Liver (tissue), 9 donors: ENCODE data around the gene SCD5. TPM values are rescaled to one million over a fixed set of nuclear protein-coding genes. Genes with fewer than 3 reads are reported as not detected.

Experiments
- DNase-seq: peaks from one replicate; pipeline ENCODE4 v3.0.0-alpha.2; 2017; ENCODE audit warnings: low spot score
- H3K27ac ChIP-seq, 2 donors: one replicate each; pipeline ENCODE4 v1.7.0; 2013; ENCODE audit warnings: inconsistent platforms in 2 of 2, low read length in 2 of 2, control low read depth in 1 of 2, low read depth in 1 of 2, mild to moderate bottlenecking in 1 of 2
- H3K27me3 ChIP-seq, 4 donors: one replicate each; pipeline versions ENCODE4 v1.6.1 to v1.7.0; 2013; ENCODE audit warnings: low read length in 3 of 4, inconsistent platforms in 1 of 4, mild to moderate bottlenecking in 1 of 4, moderate library complexity in 1 of 4; ENCODE audit not compliant: control insufficient read depth in 4 of 4, insufficient read depth in 4 of 4
- H3K36me3 ChIP-seq, 4 donors: one replicate each; pipeline versions ENCODE4 v1.6.1 to v1.7.0; 2013; ENCODE audit warnings: low read length in 3 of 4, mild to moderate bottlenecking in 3 of 4, low read depth in 1 of 4, moderate library complexity in 1 of 4; ENCODE audit not compliant: control insufficient read depth in 4 of 4, insufficient read depth in 3 of 4
- H3K4me1 ChIP-seq, 4 donors: one replicate each; pipeline versions ENCODE4 v1.6.1 to v1.7.0; 2013; ENCODE audit warnings: low read length in 3 of 4, mild to moderate bottlenecking in 3 of 4, moderate library complexity in 1 of 4; ENCODE audit not compliant: control insufficient read depth in 4 of 4, insufficient read depth in 4 of 4
- H3K4me3 ChIP-seq, 3 donors: one replicate each; pipeline versions ENCODE4 v1.6.1 to v1.7.0; 2013; ENCODE audit warnings: low read length in 3 of 3, control low read depth in 1 of 3, low read depth in 1 of 3, mild to moderate bottlenecking in 1 of 3
- H3K9ac ChIP-seq, 2 donors: one replicate each; pipeline ENCODE4 v1.7.0; 2013; ENCODE audit warnings: low read length in 2 of 2, mild to moderate bottlenecking in 2 of 2, moderate library complexity in 2 of 2, control low read depth in 1 of 2, low read depth in 1 of 2
- H3K9me3 ChIP-seq, 4 donors: one replicate each; pipeline versions ENCODE4 v1.6.1 to v1.7.0; 2013; ENCODE audit warnings: low read length in 3 of 4; ENCODE audit not compliant: control insufficient read depth in 4 of 4
- EGR1 ChIP-seq, 2 donors: IDR thresholded peaks; 2 replicates each; pipeline ENCODE4 v1.6.1; 2016 to 2018; ENCODE audit warnings: antibody characterized with exemption in 2 of 2, low read depth in 2 of 2
- FOXA1 ChIP-seq: IDR thresholded peaks from 2 replicates; pipeline ENCODE4 v1.6.1; 2016; ENCODE audit warnings: antibody characterized with exemption
- FOXA2 ChIP-seq: IDR thresholded peaks from 2 replicates; pipeline ENCODE4 v1.6.1; 2016; ENCODE audit warnings: antibody characterized with exemption
- GABPA ChIP-seq, 2 donors: IDR thresholded peaks in 1 of 2; conservative IDR thresholded peaks in 1 of 2; 2 replicates each; pipeline ENCODE4 v1.6.1; 2016; ENCODE audit warnings: antibody characterized with exemption in 2 of 2, mild to moderate bottlenecking in 1 of 2, moderate library complexity in 1 of 2
- HNF4A ChIP-seq, 2 donors: conservative IDR thresholded peaks; 2 replicates each; pipeline ENCODE4 v1.6.1; 2016; ENCODE audit warnings: antibody characterized with exemption in 2 of 2, mild to moderate bottlenecking in 2 of 2
- JUND ChIP-seq, 2 donors: IDR thresholded peaks; 2 replicates each; pipeline ENCODE4 v1.6.1; 2016; ENCODE audit warnings: antibody characterized with exemption in 2 of 2
- RAD21 ChIP-seq, 2 donors: IDR thresholded peaks; 2 replicates each; pipeline ENCODE4 v1.6.1; 2016; ENCODE audit warnings: antibody characterized with exemption in 2 of 2, mild to moderate bottlenecking in 2 of 2
- SP1 ChIP-seq: IDR thresholded peaks from 2 replicates; pipeline ENCODE4 v1.6.1; 2018; ENCODE audit warnings: antibody characterized with exemption, mild to moderate bottlenecking
- TAF1 ChIP-seq: conservative IDR thresholded peaks from 2 replicates; pipeline ENCODE4 v1.6.1; 2016; ENCODE audit warnings: antibody characterized with exemption, mild to moderate bottlenecking
- YY1 ChIP-seq: IDR thresholded peaks from 2 replicates; pipeline ENCODE4 v1.6.1; 2016; ENCODE audit warnings: antibody characterized with exemption, mild to moderate bottlenecking
- WGBS: extraction: QIAGEN DNeasy Blood & Tissue Kit; methylation state at CpG from one replicate; pipeline ENCODE4 v1.1.7; 2013; 5-methylcytosine and 5-hydroxymethylcytosine counted together
- polyA plus RNA-seq, 2 donors: library from polyadenylated mRNA; stranded (reverse) in 1 of 2; unstranded in 1 of 2; fragments of 200-250 nt in 1 of 2; fragments of >200 nt in 1 of 2; fragmentation: Nextera tagmentation in 1 of 2; extraction: Ambion mirVana in 1 of 2; gene quantifications; one replicate each; pipeline versions ENCODE4 v1.2.1 to v1.2.3, GENCODE V29; 2013 to 2015
- total RNA-seq, 2 donors: library from RNA; depleted of rRNA; stranded (reverse); fragments of >200 nt; gene quantifications; one replicate each; pipeline ENCODE4 v1.2.3, GENCODE V29; 2014
- TF ChIP-seq, protein P1 (sequence below): IDR thresholded peaks from 2 replicates; pipeline ENCODE4 v1.6.1; 2016; ENCODE audit warnings: antibody characterized with exemption, mild to moderate bottlenecking
- TF ChIP-seq, protein P2 (sequence below): IDR thresholded peaks from 2 replicates; pipeline ENCODE4 v1.6.1; 2016; ENCODE audit warnings: antibody characterized with exemption
- TF ChIP-seq, protein P3 (sequence below): IDR thresholded peaks from 2 replicates; pipeline ENCODE4 v1.6.1; 2016; ENCODE audit warnings: antibody characterized with exemption
- donor health status: healthy.
- donor health status: healthy.
- donor health status: healthy.
- donor health status: healthy.
- donor health status: healthy.

Gene SCD5
- total and polyA plus RNA-seq, 4 donors = 0.14 to 1.9 (median 0.57) TPM

DNA sequence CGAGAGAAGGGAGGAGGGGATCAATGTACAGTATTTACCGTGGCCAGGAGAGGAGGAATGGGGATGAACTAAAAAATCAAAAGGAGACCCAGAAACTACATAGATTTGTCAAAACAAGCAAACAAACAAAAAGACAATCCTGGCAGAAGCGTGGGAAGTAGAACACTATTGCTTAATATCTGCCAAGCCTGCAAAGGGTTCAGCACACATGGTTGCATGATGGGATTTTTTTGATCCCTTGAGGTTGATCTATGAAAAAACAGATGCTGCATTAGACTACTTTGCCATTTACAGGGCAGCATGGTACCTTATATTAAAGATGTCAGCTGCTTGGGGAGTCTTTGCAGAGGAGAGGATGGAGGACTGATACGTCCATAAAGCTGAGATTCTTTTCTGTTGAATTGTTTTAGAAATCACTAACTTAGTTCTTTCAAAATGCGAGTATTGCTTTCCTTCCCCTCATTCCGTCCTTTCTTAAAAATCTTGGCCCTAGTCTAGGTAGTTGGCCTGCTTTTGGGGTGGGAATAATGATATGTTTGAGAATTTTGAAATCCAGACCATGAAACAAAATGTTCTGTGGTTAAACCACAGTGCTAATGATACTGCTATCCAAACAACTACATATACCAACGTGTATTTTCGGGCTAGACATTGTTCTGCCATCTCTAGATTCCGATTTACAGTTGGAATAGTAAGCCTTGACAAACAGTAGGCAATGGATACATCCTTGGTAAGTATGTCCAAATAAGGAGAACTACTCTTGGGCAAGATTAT lies 197.2 kb downstream of the SCD5 start:
- Histone ChIP-seq H3K9ac (no peak overlapping the region), H3K27ac (no peak overlapping the region), H3K4me1 (no peaks in the 10 kb centered on the region), H3K9me3 (no peaks in the 10 kb centered on the region), H3K4me3 (no peak overlapping the region), H3K36me3 (no peaks in the 10 kb centered on the region), H3K27me3 (no peaks in the 10 kb centered on the region)
- DNase-seq = no peak
- WGBS = 78% methylated on average over 9 of the region's 9 CpGs
- peak; percentile 5 to 22 for TF ChIP-seq RAD21 (IDR thresholded peaks at IDR 0.05)
- TF ChIP-seq, protein P1, sequence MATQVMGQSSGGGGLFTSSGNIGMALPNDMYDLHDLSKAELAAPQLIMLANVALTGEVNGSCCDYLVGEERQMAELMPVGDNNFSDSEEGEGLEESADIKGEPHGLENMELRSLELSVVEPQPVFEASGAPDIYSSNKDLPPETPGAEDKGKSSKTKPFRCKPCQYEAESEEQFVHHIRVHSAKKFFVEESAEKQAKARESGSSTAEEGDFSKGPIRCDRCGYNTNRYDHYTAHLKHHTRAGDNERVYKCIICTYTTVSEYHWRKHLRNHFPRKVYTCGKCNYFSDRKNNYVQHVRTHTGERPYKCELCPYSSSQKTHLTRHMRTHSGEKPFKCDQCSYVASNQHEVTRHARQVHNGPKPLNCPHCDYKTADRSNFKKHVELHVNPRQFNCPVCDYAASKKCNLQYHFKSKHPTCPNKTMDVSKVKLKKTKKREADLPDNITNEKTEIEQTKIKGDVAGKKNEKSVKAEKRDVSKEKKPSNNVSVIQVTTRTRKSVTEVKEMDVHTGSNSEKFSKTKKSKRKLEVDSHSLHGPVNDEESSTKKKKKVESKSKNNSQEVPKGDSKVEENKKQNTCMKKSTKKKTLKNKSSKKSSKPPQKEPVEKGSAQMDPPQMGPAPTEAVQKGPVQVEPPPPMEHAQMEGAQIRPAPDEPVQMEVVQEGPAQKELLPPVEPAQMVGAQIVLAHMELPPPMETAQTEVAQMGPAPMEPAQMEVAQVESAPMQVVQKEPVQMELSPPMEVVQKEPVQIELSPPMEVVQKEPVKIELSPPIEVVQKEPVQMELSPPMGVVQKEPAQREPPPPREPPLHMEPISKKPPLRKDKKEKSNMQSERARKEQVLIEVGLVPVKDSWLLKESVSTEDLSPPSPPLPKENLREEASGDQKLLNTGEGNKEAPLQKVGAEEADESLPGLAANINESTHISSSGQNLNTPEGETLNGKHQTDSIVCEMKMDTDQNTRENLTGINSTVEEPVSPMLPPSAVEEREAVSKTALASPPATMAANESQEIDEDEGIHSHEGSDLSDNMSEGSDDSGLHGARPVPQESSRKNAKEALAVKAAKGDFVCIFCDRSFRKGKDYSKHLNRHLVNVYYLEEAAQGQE = no peak

DNA sequence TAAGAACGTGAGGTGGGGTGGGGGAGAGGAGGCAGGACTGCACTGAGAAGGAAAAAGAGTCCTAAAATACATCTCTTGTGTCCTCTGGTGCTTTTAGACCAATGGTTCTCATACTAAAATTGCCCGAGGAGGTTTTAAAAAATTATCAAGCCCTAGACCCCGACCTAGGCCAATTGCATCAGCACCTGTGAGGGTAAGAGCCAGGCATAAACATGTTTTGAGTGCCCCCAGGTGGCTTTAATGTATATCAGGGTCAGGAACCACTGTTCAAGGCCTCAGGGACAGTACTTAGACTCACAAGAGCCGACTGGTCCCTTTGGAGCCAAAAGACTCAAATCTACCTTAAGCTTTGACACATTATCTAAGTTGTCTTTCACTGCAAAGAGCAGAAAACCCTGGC lies 199.3 kb downstream of the SCD5 start:
- TF ChIP-seq RAD21 (IDR thresholded peaks at IDR 0.05) = peak; percentile 46 to 71
- no peak for TF ChIP-seq YY1
- no peak for TF ChIP-seq FOXA1
- TF ChIP-seq HNF4A (conservative IDR thresholded peaks at IDR 0.05) = no peak
- no peak for TF ChIP-seq EGR1 (IDR thresholded peaks at IDR 0.05; ENCODE audit: low read depth in 2 of 2)
- TF ChIP-seq TAF1 = no peak
- DNase-seq = no peak
- H3K27ac ChIP-seq = no peak overlapping the region
- peaks cover 0 to 4% (median 0%) of the 10 kb centered on the region in 4 donors for H3K27me3 ChIP-seq
- H3K4me1 ChIP-seq = no peaks in the 10 kb centered on the region
- H3K9ac ChIP-seq = no peak overlapping the region
- H3K9me3 ChIP-seq = no peaks in the 10 kb centered on the region
- no peaks in the 10 kb centered on the region for H3K36me3 ChIP-seq
- no peak overlapping the region for H3K4me3 ChIP-seq
- 72% methylated on average over 4 of the region's 4 CpGs for WGBS

DNA sequence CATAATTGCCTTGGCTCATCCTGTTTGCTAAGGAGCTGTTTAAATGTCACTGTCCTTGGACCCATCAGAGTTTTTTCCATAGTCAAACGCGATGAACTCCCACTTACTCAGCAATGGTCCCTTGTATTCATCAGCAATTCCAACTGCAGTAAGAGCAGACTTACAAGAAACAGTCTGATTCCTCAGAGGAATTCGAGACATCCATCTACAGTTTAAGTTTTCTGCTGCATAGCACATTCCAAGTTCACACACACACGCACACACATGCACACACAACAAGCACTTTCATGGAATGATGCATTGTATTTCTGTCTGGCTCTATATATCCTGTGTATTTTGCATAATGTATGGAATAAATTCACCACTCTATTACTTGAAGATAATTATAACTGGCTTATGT lies 204.1 kb downstream of the SCD5 start:
- H3K27ac ChIP-seq = no peak overlapping the region
- no peak overlapping the region for H3K9ac ChIP-seq
- H3K9me3 ChIP-seq = no peaks in the 10 kb centered on the region
- no peaks in the 10 kb centered on the region for H3K4me1 ChIP-seq
- H3K36me3 ChIP-seq = no peaks in the 10 kb centered on the region
- no peak for TF ChIP-seq FOXA2
- WGBS = 78% methylated on average over 4 of the region's 4 CpGs
- no peak overlapping the region for H3K4me3 ChIP-seq
- DNase-seq = no peak
- H3K27me3 ChIP-seq = peaks cover 0 to 4% (median 0%) of the 10 kb centered on the region in 4 donors

DNA sequence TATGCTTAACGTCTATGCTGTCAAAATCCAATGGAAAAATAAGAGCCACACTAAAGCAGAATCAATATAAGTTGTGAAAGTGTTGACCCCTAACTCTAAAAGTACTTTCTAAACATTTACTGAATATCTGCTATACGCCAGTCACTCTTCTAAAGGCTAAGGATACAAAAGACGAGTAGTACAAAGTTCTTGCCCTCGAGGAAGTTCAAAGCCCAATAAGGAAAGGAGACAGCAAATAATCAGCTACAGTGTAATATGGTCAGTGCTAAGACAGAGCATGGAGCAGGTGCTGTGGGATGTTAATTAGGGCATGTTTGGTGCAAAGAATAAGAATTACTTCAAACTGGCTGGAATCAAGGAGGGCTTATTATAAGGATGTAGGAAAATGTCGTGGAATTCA lies 205.2 kb downstream of the SCD5 start:
- Histone ChIP-seq H3K4me3 (no peak overlapping the region), H3K27ac (no peak overlapping the region), H3K9me3 (no peaks in the 10 kb centered on the region), H3K36me3 (no peaks in the 10 kb centered on the region), H3K4me1 (no peaks in the 10 kb centered on the region), H3K27me3 (peaks cover 0 to 4% (median 0%) of the 10 kb centered on the region in 4 donors), H3K9ac (no peak overlapping the region)
- no peak for DNase-seq
- WGBS = 63% methylated on average over 5 of the region's 5 CpGs
- TF ChIP-seq, protein P2, sequence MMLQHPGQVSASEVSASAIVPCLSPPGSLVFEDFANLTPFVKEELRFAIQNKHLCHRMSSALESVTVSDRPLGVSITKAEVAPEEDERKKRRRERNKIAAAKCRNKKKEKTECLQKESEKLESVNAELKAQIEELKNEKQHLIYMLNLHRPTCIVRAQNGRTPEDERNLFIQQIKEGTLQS = no peak
- no peak for TF ChIP-seq SP1
- no peak for TF ChIP-seq HNF4A (conservative IDR thresholded peaks at IDR 0.05)
- no peak for TF ChIP-seq TAF1
- TF ChIP-seq, protein P3, sequence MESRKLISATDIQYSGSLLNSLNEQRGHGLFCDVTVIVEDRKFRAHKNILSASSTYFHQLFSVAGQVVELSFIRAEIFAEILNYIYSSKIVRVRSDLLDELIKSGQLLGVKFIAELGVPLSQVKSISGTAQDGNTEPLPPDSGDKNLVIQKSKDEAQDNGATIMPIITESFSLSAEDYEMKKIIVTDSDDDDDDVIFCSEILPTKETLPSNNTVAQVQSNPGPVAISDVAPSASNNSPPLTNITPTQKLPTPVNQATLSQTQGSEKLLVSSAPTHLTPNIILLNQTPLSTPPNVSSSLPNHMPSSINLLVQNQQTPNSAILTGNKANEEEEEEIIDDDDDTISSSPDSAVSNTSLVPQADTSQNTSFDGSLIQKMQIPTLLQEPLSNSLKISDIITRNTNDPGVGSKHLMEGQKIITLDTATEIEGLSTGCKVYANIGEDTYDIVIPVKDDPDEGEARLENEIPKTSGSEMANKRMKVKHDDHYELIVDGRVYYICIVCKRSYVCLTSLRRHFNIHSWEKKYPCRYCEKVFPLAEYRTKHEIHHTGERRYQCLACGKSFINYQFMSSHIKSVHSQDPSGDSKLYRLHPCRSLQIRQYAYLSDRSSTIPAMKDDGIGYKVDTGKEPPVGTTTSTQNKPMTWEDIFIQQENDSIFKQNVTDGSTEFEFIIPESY = no peak
- TF ChIP-seq RAD21 (IDR thresholded peaks at IDR 0.05) = no peak
- no peak for TF ChIP-seq EGR1 (IDR thresholded peaks at IDR 0.05; ENCODE audit: low read depth in 2 of 2)
- TF ChIP-seq, protein P1 = no peak
- TF ChIP-seq JUND (IDR thresholded peaks at IDR 0.05) = no peak
- TF ChIP-seq GABPA (IDR thresholded peaks at IDR 0.05 in 1 of 2, conservative IDR thresholded peaks at IDR 0.05 in 1 of 2) = no peak
